Measurements from ENCODE around the gene EEF1A2. TPM values are rescaled to one million over a fixed set of nuclear protein-coding genes. Genes with fewer than 3 reads are reported as not detected.

EEF1A2 gene
- total RNA-seq, 1 experiment from 2014 or later: 26.0 TPM

GRCh38 chr20:63452341-63452740 lies 46.5 kb downstream of the EEF1A2 start:
- ATAC-seq: no peak
- CTCF ChIA-PET: interaction anchor here (0.6 to 2.1 kb wide), 5 partner anchors 9 to 70 kb away, joined by 3 to 9 read pairs (median 3); no protein-coding TSS in a partner anchor
- no peak overlapping the region for H3K4me3 Mint-ChIP-seq

GRCh38 chr20:63451821-63452220 lies 47.1 kb downstream of the EEF1A2 start:
- POLR2A ChIA-PET: no interaction called here
- H3K27me3 Mint-ChIP-seq (ENCODE audit: low read depth): no peaks in the 10 kb centered on the region
- ATAC-seq (no peak), DNase-seq (ENCODE audit: low spot score) (no peak)
- H3K4me1 Mint-ChIP-seq: peaks cover 48% of the 10 kb centered on the region
- CTCF ChIA-PET: interaction anchor here (1.5 to 2.1 kb wide), 2 partner anchors 26 to 70 kb away, joined by 5 to 9 read pairs; no protein-coding TSS in a partner anchor
- H3K4me3 Mint-ChIP-seq: no peak overlapping the region
- peak overlapping the region; percentile 91 for H3K27ac Mint-ChIP-seq
- H3K36me3 Mint-ChIP-seq: peaks cover 3% of the 10 kb centered on the region; the same call in 1 of the 2 replicates
- no peak for TF ChIP-seq JAZF1 (CRISPR knock-in tag; IDR thresholded peaks at IDR 0.05)
- no peak for TF ChIP-seq ZNF138 (CRISPR knock-in tag; conservative IDR thresholded peaks at IDR 0.05)
- no peak for TF ChIP-seq ESRRA (CRISPR knock-in tag; IDR thresholded peaks at IDR 0.05; ENCODE audit: borderline replicate concordance)
- TF ChIP-seq ZNF281 (CRISPR knock-in tag; IDR thresholded peaks at IDR 0.05): no peak
- no peaks in the 10 kb centered on the region for H3K9me3 Mint-ChIP-seq

More at GRCh38 chr20:63452341-63452740, 46.5 kb downstream of the EEF1A2 start:
- peaks cover 43% of the 10 kb centered on the region for H3K4me1 Mint-ChIP-seq
- H3K9me3 Mint-ChIP-seq: no peaks in the 10 kb centered on the region
- H3K36me3 Mint-ChIP-seq: peaks cover 3% of the 10 kb centered on the region; the same call in 1 of the 2 replicates
- POLR2A ChIA-PET: interaction anchor here (0.7 kb wide), 1 partner anchor 13 kb away, joined by 3 read pairs; no protein-coding TSS in a partner anchor
- H3K27ac Mint-ChIP-seq: peak overlapping the region; percentile 91
- DNase-seq (ENCODE audit: low spot score): no peak
- H3K27me3 Mint-ChIP-seq (ENCODE audit: low read depth): no peaks in the 10 kb centered on the region
- TF ChIP-seq FOXK1 (CRISPR knock-in tag; IDR thresholded peaks at IDR 0.05) (no peak), GRHL2 (CRISPR knock-in tag; IDR thresholded peaks at IDR 0.05; ENCODE audit: insufficient replicate concordance, severe bottlenecking) (no peak), ATF1 (CRISPR knock-in tag; IDR thresholded peaks at IDR 0.05) (no peak), CREB1 (CRISPR knock-in tag; IDR thresholded peaks at IDR 0.05) (no peak), CBFB (CRISPR knock-in tag; IDR thresholded peaks at IDR 0.05; ENCODE audit: low read depth) (no peak), ZNF671 (CRISPR knock-in tag; IDR thresholded peaks at IDR 0.05) (no peak), STAT6 (CRISPR knock-in tag; conservative IDR thresholded peaks at IDR 0.05; ENCODE audit: low read depth) (no peak), FOXP4 (CRISPR knock-in tag; IDR thresholded peaks at IDR 0.05) (no peak)

- no peak for DNase-seq (ENCODE audit: low spot score)
- ChIA-PET CTCF (interaction anchor here (0.9 to 1.8 kb wide), 2 partner anchors 73 to 88 kb away, joined by 3 to 5 read pairs; partner anchors contain the start of gene PTK6), POLR2A (interaction anchor here (1.0 kb wide), 1 partner anchor 69 kb away, joined by 3 read pairs; no protein-coding TSS in a partner anchor)
- Mint-ChIP-seq H3K4me3 (no peak overlapping the region), H3K9me3 (no peaks in the 10 kb centered on the region), H3K27me3 (ENCODE audit: low read depth) (no peaks in the 10 kb centered on the region), H3K36me3 (peaks cover 3% of the 10 kb centered on the region; the same call in 1 of the 2 replicates), H3K4me1 (peaks cover 39% of the 10 kb centered on the region), H3K27ac (no peak overlapping the region)
- TF ChIP-seq GTF2I (CRISPR knock-in tag; conservative IDR thresholded peaks at IDR 0.05) (no peak), ZBTB43 (CRISPR knock-in tag; IDR thresholded peaks at IDR 0.05) (no peak), RELA (CRISPR knock-in tag; IDR thresholded peaks at IDR 0.05; ENCODE audit: borderline replicate concordance) (no peak), ATF1 (CRISPR knock-in tag; IDR thresholded peaks at IDR 0.05) (no peak), RORB (CRISPR knock-in tag; IDR thresholded peaks at IDR 0.05) (no peak), TP53 (CRISPR knock-in tag; IDR thresholded peaks at IDR 0.05) (no peak), E2F5 (CRISPR knock-in tag; IDR thresholded peaks at IDR 0.05) (no peak), TEAD1 (CRISPR knock-in tag; IDR thresholded peaks at IDR 0.05) (no peak), HMGA2 (CRISPR knock-in tag; IDR thresholded peaks at IDR 0.05) (no peak)
- no peak for ATAC-seq
These were observed 48.8 kb downstream of the EEF1A2 start for GRCh38 chr20:63449796-63450730.

Measured in WTC11 (cell line).